ENCODE measurements around the gene MYLK. TPM values are rescaled to one million over a fixed set of nuclear protein-coding genes. Genes with fewer than 3 reads are reported as not detected.

MYLK gene
- total RNA-seq, 1 experiment from 2014 or later: 23.0 TPM

GRCh38 chr3:123783811-123784210, 100.3 kb downstream of the MYLK start:
- H3K4me1 ChIP-seq: peaks cover 56% of the 10 kb centered on the region
- peak overlapping the region; percentile 6 for H3K27ac Mint-ChIP-seq (ENCODE audit: unreplicated experiment)
- no peak for DNase-seq
- no peaks in the 10 kb centered on the region for H3K27me3 Mint-ChIP-seq (ENCODE audit: insufficient read depth, unreplicated experiment)
- no peaks in the 10 kb centered on the region for H3K27me3 ChIP-seq (replicated peaks; ENCODE audit: control insufficient read depth, insufficient read depth, low read length)
- H3K4me3 Mint-ChIP-seq (ENCODE audit: unreplicated experiment): no peak overlapping the region
- no peaks in the 10 kb centered on the region for H3K36me3 Mint-ChIP-seq (ENCODE audit: insufficient read depth, unreplicated experiment)
- H3K9me3 ChIP-seq: no peaks in the 10 kb centered on the region
- H3K36me3 ChIP-seq (ENCODE audit: control insufficient read depth, insufficient read depth, low read length): no peaks in the 10 kb centered on the region
- ChIA-PET POLR2A (no interaction called here), CTCF (no interaction called here)
- no peaks in the 10 kb centered on the region for H3K9me3 Mint-ChIP-seq (ENCODE audit: unreplicated experiment)
- peaks cover 50% of the 10 kb centered on the region for H3K4me1 Mint-ChIP-seq (ENCODE audit: low read depth, unreplicated experiment)
- H3K4me3 ChIP-seq (ENCODE audit: low read depth, low read length): no peak overlapping the region
- TF ChIP-seq CTCF (IDR thresholded peaks at IDR 0.05; ENCODE audit: insufficient read depth in 1 of 2, low read depth in 1 of 2, low read length in 1 of 2, severe bottlenecking in 1 of 2, unreplicated experiment in 1 of 2): no peak
- no TSS peak for BruUV-seq (replicated peaks)
- intact Hi-C loops (cut with micrococcal nuclease; ENCODE audit: unreplicated experiment): no loop called here

- Histone ChIP-seq H3K9me3 (no peaks in the 10 kb centered on the region), H3K27me3 (replicated peaks; ENCODE audit: control insufficient read depth, insufficient read depth, low read length) (no peaks in the 10 kb centered on the region), H3K4me1 (peaks cover 54% of the 10 kb centered on the region), H3K4me3 (ENCODE audit: low read depth, low read length) (no peak overlapping the region), H3K36me3 (ENCODE audit: control insufficient read depth, insufficient read depth, low read length) (no peaks in the 10 kb centered on the region)
- H3K9me3 Mint-ChIP-seq (ENCODE audit: unreplicated experiment): no peaks in the 10 kb centered on the region
- H3K36me3 Mint-ChIP-seq (ENCODE audit: insufficient read depth, unreplicated experiment): no peaks in the 10 kb centered on the region
- DNase-seq: no peak
- peak overlapping the region; percentile 37 for H3K4me3 Mint-ChIP-seq (ENCODE audit: unreplicated experiment)
- H3K27me3 Mint-ChIP-seq (ENCODE audit: insufficient read depth, unreplicated experiment): no peaks in the 10 kb centered on the region
- ChIA-PET POLR2A (no interaction called here), CTCF (no interaction called here)
- intact Hi-C loops (cut with micrococcal nuclease; ENCODE audit: unreplicated experiment): no loop called here
- peak overlapping the region; percentile 6 for H3K27ac Mint-ChIP-seq (ENCODE audit: unreplicated experiment)
- no peak for TF ChIP-seq CTCF (IDR thresholded peaks at IDR 0.05; ENCODE audit: insufficient read depth in 1 of 2, low read depth in 1 of 2, low read length in 1 of 2, severe bottlenecking in 1 of 2, unreplicated experiment in 1 of 2)
- no TSS peak for BruUV-seq (replicated peaks)
- H3K4me1 Mint-ChIP-seq (ENCODE audit: low read depth, unreplicated experiment): peaks cover 45% of the 10 kb centered on the region
These were observed 101.0 kb downstream of the MYLK start for GRCh38 chr3:123783050-123783689.

- no peaks in the 10 kb centered on the region for H3K9me3 Mint-ChIP-seq (ENCODE audit: unreplicated experiment)
- ChIA-PET POLR2A (no interaction called here), CTCF (no interaction called here)
- H3K4me1 Mint-ChIP-seq (ENCODE audit: low read depth, unreplicated experiment): peaks cover 38% of the 10 kb centered on the region
- no peak overlapping the region for H3K4me3 Mint-ChIP-seq (ENCODE audit: unreplicated experiment)
- Histone ChIP-seq H3K9me3 (no peaks in the 10 kb centered on the region), H3K4me3 (ENCODE audit: low read depth, low read length) (no peak overlapping the region), H3K4me1 (peaks cover 48% of the 10 kb centered on the region), H3K27me3 (replicated peaks; ENCODE audit: control insufficient read depth, insufficient read depth, low read length) (no peaks in the 10 kb centered on the region), H3K36me3 (ENCODE audit: control insufficient read depth, insufficient read depth, low read length) (no peaks in the 10 kb centered on the region)
- H3K36me3 Mint-ChIP-seq (ENCODE audit: insufficient read depth, unreplicated experiment): no peaks in the 10 kb centered on the region
- no peak for TF ChIP-seq CTCF (IDR thresholded peaks at IDR 0.05; ENCODE audit: insufficient read depth in 1 of 2, low read depth in 1 of 2, low read length in 1 of 2, severe bottlenecking in 1 of 2, unreplicated experiment in 1 of 2)
- no TSS peak for BruUV-seq (replicated peaks)
- intact Hi-C loops (cut with micrococcal nuclease; ENCODE audit: unreplicated experiment): no loop called here
- no peak overlapping the region for H3K27ac Mint-ChIP-seq (ENCODE audit: unreplicated experiment)
- no peaks in the 10 kb centered on the region for H3K27me3 Mint-ChIP-seq (ENCODE audit: insufficient read depth, unreplicated experiment)
- no peak for DNase-seq
These were observed 101.6 kb downstream of the MYLK start for GRCh38 chr3:123782488-123782887.

Measured in Caco-2 (cell line).